Activated CD8-positive, alpha-beta T cell treated with anti-CD3 and anti-CD28 coated beads for 36 hours (primary cell): Measurements from ENCODE around the gene SNRNP25. TPM values are rescaled to one million over a fixed set of nuclear protein-coding genes. Genes with fewer than 3 reads are reported as not detected.

Experiments
- ATAC-seq: fragments of 200-7000 bp; cut with Tn5 transposase; one replicate; pipeline ENCODE4 v1.10.0; 2021; ENCODE audit warnings: mild to moderate bottlenecking, moderate library complexity
- CTCF ChIA-PET: fragments of 350-600 bp; sonication (Branson Sonifier 250); formaldehyde crosslinking; loops from one replicate; lab custom pipeline; 2021; ENCODE audit warnings: antibody characterized with exemption; lab: Charles Lee
- POLR2A ChIA-PET: fragments of 350-600 bp; sonication (Branson Sonifier 250); formaldehyde crosslinking; loops from one replicate; lab custom pipeline; 2021; ENCODE audit warnings: antibody characterized with exemption; lab: Charles Lee
- DNase-seq: peaks from one replicate; pipeline ENCODE4 v3.0.0-alpha.2; 2020
- H3K27ac Mint-ChIP-seq: one replicate; pipeline ENCODE4 v1.8.0; 2021; ENCODE audit warnings: mild to moderate bottlenecking, mixed read lengths
- H3K27me3 Mint-ChIP-seq: one replicate; pipeline ENCODE4 v1.8.0; 2021; ENCODE audit warnings: mixed read lengths
- H3K36me3 Mint-ChIP-seq: one replicate; pipeline ENCODE4 v1.8.0; 2021; ENCODE audit warnings: low read depth, mixed read lengths
- H3K4me1 Mint-ChIP-seq: one replicate; pipeline ENCODE4 v1.8.0; 2021; ENCODE audit warnings: low read depth, mixed read lengths
- H3K4me3 Mint-ChIP-seq: one replicate; pipeline ENCODE4 v1.8.0; 2021; ENCODE audit warnings: mild to moderate bottlenecking, moderate library complexity, mixed read lengths
- H3K9me3 Mint-ChIP-seq: one replicate; pipeline ENCODE4 v1.8.0; 2021; ENCODE audit warnings: mixed read lengths
- intact Hi-C: fragments of 100-400 bp; cut with micrococcal nuclease; formaldehyde crosslinking; loops from one replicate; pipeline ENCODE4 v1.10.0; 2022
- microRNA-seq: library from miRNA; unstranded; fragments of <30 nt; microRNA quantifications from one replicate; pipeline ENCODE4 v1.2.0, GENCODE V29; 2022; ENCODE audit warnings: borderline microRNAs expressed, borderline replicate concordance
- total RNA-seq, 2 experiments: library from RNA; stranded (reverse); gene quantifications; one replicate each; pipeline ENCODE4 v1.2.3, GENCODE V29; 2021
- TF ChIP-seq, protein P1 (sequence below): fragments of 200-600 bp; IDR thresholded peaks from one replicate; pipeline ENCODE4 v1.8.0; 2022; ENCODE audit warnings: antibody characterized with exemption, mild to moderate bottlenecking

SNRNP25 gene
- total RNA-seq, 2 experiments from 2014 or later: 39.4 to 39.7 TPM

DNA sequence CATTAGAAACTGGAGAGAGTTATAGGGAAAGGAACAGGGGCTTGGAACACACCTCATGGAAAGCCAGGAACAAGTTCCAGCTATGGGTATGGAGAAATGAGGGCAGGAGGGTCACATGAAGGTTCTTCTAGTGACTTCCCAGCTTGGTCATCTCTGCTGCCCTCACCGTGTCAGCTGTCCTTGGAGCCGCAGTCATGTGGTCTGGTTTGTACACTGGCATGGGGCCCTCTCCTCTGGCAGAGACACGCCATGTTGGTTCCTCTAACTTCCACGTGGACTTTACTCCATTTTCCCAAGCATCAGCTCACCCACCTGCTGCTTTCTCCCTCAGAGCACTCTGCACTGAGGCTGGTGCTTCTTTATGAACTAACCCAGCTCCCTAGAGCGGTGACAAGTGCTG is 50.7 kb downstream of the SNRNP25 start:
- DNase-seq: no peak
- peaks cover 3% of the 10 kb centered on the region for H3K4me1 Mint-ChIP-seq
- H3K27ac Mint-ChIP-seq: no peak overlapping the region
- ChIA-PET POLR2A (interaction anchor here (0.8 kb wide), 1 partner anchor 117 kb away, joined by 3 read pairs; no protein-coding TSS in a partner anchor), CTCF (interaction anchor here (0.8 to 5.8 kb wide), 7 partner anchors 8 to 258 kb away, joined by 3 to 73 read pairs (median 5); partner anchors contain the start of gene FAM234A)
- no peak for ATAC-seq
- H3K27me3 Mint-ChIP-seq: no peaks in the 10 kb centered on the region
- H3K4me3 Mint-ChIP-seq: no peak overlapping the region
- peaks cover 5% of the 10 kb centered on the region for H3K36me3 Mint-ChIP-seq
- intact Hi-C loops: no loop called here
- no peaks in the 10 kb centered on the region for H3K9me3 Mint-ChIP-seq
- TF ChIP-seq, protein P1, sequence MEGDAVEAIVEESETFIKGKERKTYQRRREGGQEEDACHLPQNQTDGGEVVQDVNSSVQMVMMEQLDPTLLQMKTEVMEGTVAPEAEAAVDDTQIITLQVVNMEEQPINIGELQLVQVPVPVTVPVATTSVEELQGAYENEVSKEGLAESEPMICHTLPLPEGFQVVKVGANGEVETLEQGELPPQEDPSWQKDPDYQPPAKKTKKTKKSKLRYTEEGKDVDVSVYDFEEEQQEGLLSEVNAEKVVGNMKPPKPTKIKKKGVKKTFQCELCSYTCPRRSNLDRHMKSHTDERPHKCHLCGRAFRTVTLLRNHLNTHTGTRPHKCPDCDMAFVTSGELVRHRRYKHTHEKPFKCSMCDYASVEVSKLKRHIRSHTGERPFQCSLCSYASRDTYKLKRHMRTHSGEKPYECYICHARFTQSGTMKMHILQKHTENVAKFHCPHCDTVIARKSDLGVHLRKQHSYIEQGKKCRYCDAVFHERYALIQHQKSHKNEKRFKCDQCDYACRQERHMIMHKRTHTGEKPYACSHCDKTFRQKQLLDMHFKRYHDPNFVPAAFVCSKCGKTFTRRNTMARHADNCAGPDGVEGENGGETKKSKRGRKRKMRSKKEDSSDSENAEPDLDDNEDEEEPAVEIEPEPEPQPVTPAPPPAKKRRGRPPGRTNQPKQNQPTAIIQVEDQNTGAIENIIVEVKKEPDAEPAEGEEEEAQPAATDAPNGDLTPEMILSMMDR: no peak

DNA sequence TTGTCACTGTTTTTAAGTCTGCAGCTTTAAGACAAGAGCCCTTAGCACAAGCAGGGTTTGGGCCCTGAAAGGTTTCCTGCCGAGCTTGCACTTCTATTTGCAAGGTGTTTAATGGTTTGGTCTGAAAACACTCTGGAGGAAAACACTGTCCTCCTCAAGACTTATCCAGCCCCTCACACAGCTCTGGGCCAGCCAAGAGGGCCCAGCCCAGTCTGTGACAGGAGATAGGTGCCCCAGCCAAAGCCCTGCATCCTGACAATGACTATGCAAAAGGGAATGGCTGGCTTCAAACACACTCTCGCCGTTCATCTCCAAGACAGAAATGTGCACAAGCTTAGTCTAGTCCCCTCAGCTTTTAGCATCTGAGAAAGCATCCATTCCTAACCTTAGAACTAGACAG is 51.3 kb downstream of the SNRNP25 start:
- POLR2A ChIA-PET: interaction anchor here (0.8 kb wide), 1 partner anchor 117 kb away, joined by 3 read pairs; no protein-coding TSS in a partner anchor
- no peak for ATAC-seq
- H3K4me3 Mint-ChIP-seq: no peak overlapping the region
- peaks cover 9% of the 10 kb centered on the region for H3K36me3 Mint-ChIP-seq
- CTCF ChIA-PET: interaction anchor here (0.8 to 5.8 kb wide), 6 partner anchors 8 to 257 kb away, joined by 3 to 73 read pairs (median 9); partner anchors contain the start of gene FAM234A
- H3K9me3 Mint-ChIP-seq: no peaks in the 10 kb centered on the region
- no peaks in the 10 kb centered on the region for H3K27me3 Mint-ChIP-seq
- no peak overlapping the region for H3K27ac Mint-ChIP-seq
- H3K4me1 Mint-ChIP-seq: peaks cover 3% of the 10 kb centered on the region
- TF ChIP-seq, protein P1: no peak
- DNase-seq: no peak
- intact Hi-C loops: loop anchor here (5.0 kb wide), 1 partner anchor 77 kb away; the partner anchor contains the start of gene HBQ1

DNA sequence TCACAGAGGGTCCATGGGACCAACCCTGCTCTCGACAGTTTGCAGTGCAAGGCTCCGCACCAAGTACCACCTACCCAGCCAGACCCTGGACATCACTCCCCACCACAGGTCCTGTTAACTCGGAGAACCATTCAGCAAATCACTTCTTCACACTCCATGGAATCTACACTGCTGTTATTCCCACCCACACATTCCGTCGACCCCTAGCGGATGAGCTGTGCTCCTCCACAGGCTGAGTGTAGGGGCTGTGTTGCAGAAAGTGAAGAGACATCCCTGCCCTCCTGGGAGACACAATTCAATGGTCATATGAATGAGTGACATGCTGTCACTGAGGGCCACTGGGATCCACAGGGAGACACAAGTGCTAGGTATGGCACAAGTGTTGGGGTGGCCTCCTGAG is 51.9 kb downstream of the SNRNP25 start:
- intact Hi-C loops: loop anchor here (5.0 kb wide), 1 partner anchor 77 kb away; the partner anchor contains the start of gene HBQ1
- peaks cover 3% of the 10 kb centered on the region for H3K4me1 Mint-ChIP-seq
- TF ChIP-seq, protein P1: no peak
- peaks cover 6% of the 10 kb centered on the region for H3K36me3 Mint-ChIP-seq
- H3K27me3 Mint-ChIP-seq: no peaks in the 10 kb centered on the region
- H3K9me3 Mint-ChIP-seq: no peaks in the 10 kb centered on the region
- H3K27ac Mint-ChIP-seq: no peak overlapping the region
- H3K4me3 Mint-ChIP-seq: no peak overlapping the region
- ChIA-PET POLR2A (no interaction called here), CTCF (interaction anchor here (1.1 to 5.8 kb wide), 6 partner anchors 9 to 257 kb away, joined by 3 to 73 read pairs (median 24); partner anchors contain the start of gene FAM234A)
- DNase-seq: no peak
- ATAC-seq: no peak

DNA sequence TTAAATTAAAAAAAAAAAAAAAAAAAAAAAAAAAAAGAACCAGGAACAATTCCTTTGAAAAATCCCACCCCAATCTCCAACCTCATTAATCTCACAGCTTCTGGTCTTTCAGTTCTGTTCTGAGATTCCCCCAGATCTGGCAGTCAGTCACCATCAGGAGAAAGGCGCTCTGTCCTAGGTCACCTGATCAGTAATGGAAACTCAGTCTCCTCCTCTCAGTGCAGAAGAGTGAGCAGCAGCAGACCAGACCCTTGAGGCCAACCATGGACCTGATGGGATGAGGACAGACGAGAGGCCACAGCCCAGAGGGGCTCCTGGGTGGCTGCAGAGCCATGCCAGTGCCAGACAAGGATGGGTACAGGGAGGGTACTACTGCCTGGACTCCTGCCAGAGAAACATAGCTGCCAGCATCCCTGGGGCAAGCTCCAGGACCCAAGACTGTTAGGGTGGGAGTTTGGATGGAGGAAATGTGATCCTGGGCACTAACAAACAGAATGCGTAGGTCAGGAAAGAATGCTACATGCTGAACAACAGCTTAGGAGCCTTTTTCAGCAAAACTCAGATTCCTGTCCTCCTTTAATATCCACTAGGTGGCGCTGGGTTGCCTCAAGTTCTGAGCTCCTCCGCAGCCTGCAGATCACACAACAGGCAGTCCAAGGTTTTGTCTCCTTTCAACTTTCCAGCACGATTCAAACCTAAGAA is 53.1 kb downstream of the SNRNP25 start:
- H3K9me3 Mint-ChIP-seq: no peaks in the 10 kb centered on the region
- peak; percentile 90 for ATAC-seq
- H3K36me3 Mint-ChIP-seq: peaks cover 9% of the 10 kb centered on the region
- intact Hi-C loops: loop anchor here (5.0 kb wide), 1 partner anchor 76 kb away; the partner anchor contains the start of gene HBQ1
- no peaks in the 10 kb centered on the region for H3K27me3 Mint-ChIP-seq
- POLR2A ChIA-PET: interaction anchor here (1.1 kb wide), 1 partner anchor 75 kb away, joined by 4 read pairs; no protein-coding TSS in a partner anchor
- no peak overlapping the region for H3K4me3 Mint-ChIP-seq
- TF ChIP-seq, protein P1: peak; percentile 68
- peaks cover 3% of the 10 kb centered on the region for H3K4me1 Mint-ChIP-seq
- no peak overlapping the region for H3K27ac Mint-ChIP-seq
- peak; percentile 68 for DNase-seq
- CTCF ChIA-PET: interaction anchor here (0.6 to 5.8 kb wide), 45 partner anchors 10 to 392 kb away, joined by 3 to 73 read pairs (median 4); partner anchors contain the start of genes FAM234A, HBQ1 and NPRL3

Small RNAs within 50 kb of the gene (microRNA-seq; reads per million reads assigned to microRNA genes)
- gene MIR6859-4: not detected

Other genes starting within 250 kb of the SNRNP25 start
- gene POLR3K, start 220 bp upstream of the SNRNP25 start, total RNA-seq: 10 to 100 TPM; 51.3 to 52.6 TPM
- gene RHBDF1, start 18.8 kb downstream of the SNRNP25 start, total RNA-seq: under 1 TPM in 1 of 2 experiments, not detected in 1; 0.61 TPM
- gene MPG, start 24.4 kb downstream of the SNRNP25 start, total RNA-seq: 10 to 100 TPM; 51.7 to 54.2 TPM
- gene NPRL3, start 84.8 kb downstream of the SNRNP25 start, total RNA-seq: 10 to 100 TPM; 40.7 to 40.9 TPM
- not detected for gene HBZ, start 98.8 kb downstream of the SNRNP25 start, total RNA-seq
- gene HBM, start 112.2 kb downstream of the SNRNP25 start, total RNA-seq: not detected
- gene HBA2, start 119.0 kb downstream of the SNRNP25 start, total RNA-seq: not detected
- gene HBA1, start 122.9 kb downstream of the SNRNP25 start, total RNA-seq: not detected
- gene HBQ1, start 126.6 kb downstream of the SNRNP25 start, total RNA-seq: 1 to 10 TPM; 2.2 to 3.2 TPM
- gene LUC7L, start 175.6 kb downstream of the SNRNP25 start, total RNA-seq: 10 to 100 TPM; 68.0 to 72.8 TPM
- 10 to 100 TPM; 18.3 to 21.5 TPM for gene FAM234A, start 181.0 kb downstream of the SNRNP25 start, total RNA-seq
- not detected for gene RGS11, start 222.1 kb downstream of the SNRNP25 start, total RNA-seq
- not detected for gene ARHGDIG, start 226.8 kb downstream of the SNRNP25 start, total RNA-seq
- gene PDIA2, start 229.3 kb downstream of the SNRNP25 start, total RNA-seq: not detected